Activated CD4-positive, alpha-beta T cell treated with anti-CD3 and anti-CD28 coated beads, Interleukin-2, amount 50 U/mL, for 16 hours (primary cell): Measurements from ENCODE around the gene TNFRSF19.

Source experiments
- DNase-seq: peaks from one replicate; pipeline ENCODE4 v3.0.0-alpha.2; 2020

Gene TNFRSF19

DNA sequence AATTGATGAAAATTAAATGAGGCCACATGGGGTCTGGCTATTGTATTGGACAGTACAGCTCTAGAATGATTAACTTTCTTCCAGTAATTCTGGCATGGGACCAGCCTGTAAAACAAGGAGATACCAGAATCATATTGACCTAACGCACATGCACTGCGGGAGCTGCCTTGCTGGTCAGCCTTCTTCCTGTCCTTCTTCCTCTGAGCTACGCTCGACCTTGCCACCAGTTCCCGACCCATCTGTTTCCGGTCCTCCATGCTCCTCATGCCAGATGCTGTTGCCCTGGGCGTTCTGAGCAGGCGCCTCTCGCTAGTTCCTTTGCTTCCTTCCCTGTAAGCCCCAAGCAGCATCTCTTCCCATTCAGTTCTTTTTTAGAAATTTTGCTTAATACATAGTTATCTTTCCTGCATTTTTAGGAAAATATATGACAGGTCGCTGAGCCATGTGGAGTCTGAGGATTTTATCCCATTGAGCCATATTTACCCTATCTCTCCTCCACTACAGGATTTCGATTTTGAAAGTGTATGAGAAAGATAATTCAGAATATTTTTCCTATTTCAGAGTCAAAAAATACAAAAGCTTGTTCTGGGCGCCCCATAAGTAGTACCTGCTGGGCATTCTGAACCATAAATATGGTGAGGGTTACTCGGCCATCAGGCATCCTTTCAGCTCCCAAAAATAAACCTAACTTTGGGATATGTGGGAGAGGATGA lies 38.6 kb downstream of the TNFRSF19 start:
- DNase-seq, result no peak

GRCh38 chr13:23609414-23609760 lies 39.2 kb downstream of the TNFRSF19 start:
- no peak for DNase-seq

GRCh38 chr13:23609874-23610576 lies 39.8 kb downstream of the TNFRSF19 start:
- no peak for DNase-seq

DNA sequence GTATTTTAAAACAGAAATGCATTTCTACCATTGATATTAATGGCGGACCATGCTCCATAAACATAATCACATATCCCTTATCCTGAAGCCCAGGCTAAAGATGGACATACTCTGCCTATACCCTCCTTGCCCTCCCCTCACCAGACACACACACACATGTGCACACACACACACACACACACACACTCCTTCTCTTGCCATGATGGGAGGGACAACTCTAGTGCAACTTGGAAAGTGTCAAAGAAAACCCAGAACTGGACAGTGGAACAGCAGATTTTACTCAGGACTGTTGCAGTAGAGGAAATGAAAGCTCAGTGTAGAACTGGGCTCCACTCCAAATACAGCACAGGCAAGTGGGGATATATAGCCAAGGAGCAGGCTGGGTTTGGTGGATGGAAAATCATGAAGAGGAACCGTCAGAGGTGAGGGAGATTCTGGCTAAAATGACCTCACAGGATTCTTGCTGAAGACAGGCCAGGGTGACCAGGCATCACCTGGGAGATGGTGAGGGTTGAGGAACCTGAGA lies 40.8 kb downstream of the TNFRSF19 start:
- no peak for DNase-seq

DNA sequence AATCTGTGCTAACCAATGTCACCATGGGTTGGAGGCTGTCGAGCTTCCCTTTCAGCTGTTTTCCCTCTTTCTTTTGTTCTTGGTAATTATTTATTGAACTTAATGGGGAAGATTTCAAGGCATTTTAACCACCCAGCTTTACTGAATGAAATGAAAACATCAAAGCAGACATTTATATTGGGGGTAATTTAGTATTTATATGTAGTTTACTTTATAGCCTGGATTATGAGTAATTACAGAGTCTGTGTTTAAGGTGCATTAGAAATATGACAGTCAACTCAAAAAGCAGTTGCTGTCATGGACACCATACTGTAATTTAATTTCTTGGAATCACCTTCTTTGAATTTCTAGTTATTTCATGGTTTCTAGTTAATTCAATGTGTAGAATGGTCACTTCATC lies 42.0 kb downstream of the TNFRSF19 start:
- DNase-seq, result no peak

- DNase-seq, result no peak
Observed at GRCh38 chr13:23612731-23613130, 42.5 kb downstream of the TNFRSF19 start.

DNA sequence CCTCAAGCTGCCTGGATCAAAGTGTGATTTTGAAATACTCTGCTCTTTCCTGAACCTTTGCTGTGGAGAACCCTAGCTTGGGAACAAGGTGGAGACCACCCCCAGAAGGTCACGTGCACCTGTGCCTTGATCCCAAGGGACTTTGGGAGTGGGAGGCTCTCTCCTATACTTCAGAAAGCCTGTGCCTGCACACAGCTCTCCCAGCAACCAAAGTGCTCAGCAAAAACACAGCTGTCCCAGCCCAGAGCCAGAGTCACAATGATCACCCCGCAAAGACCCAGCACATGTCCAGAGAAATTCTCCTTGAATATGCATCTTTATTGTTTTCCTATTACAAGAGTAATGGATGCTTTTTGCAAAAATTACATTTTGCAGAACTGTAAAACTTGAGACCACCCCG lies 43.4 kb downstream of the TNFRSF19 start:
- no peak for DNase-seq

GRCh38 chr13:23615395-23616081 lies 45.3 kb downstream of the TNFRSF19 start:
- no peak for DNase-seq

DNA sequence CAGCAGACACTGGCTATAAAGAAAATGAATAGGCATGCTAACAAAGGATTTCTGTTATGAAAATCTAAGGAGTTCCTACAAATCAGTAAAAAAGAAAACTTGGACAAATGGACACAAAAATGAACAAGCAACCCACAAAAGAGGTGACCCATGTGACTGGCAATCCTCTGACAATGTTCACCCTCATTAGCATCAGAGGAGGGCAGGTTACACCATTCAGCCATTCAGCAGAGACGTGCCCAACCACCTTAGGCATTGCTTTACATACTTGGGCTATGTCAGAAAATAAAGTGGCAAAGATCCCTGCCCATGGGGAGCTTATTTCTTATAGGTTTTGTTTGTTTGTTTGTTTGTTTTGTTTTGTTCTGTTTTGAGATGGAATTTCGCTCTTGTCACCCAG lies 46.0 kb downstream of the TNFRSF19 start:
- DNase-seq, result no peak

- DNase-seq, result no peak
Observed at GRCh38 chr13:23617551-23618024, 47.4 kb downstream of the TNFRSF19 start.

GRCh38 chr13:23618341-23618740 lies 48.1 kb downstream of the TNFRSF19 start:
- no peak for DNase-seq

- no peak for DNase-seq
Observed at GRCh38 chr13:23619068-23619855, 49.0 kb downstream of the TNFRSF19 start.

DNA sequence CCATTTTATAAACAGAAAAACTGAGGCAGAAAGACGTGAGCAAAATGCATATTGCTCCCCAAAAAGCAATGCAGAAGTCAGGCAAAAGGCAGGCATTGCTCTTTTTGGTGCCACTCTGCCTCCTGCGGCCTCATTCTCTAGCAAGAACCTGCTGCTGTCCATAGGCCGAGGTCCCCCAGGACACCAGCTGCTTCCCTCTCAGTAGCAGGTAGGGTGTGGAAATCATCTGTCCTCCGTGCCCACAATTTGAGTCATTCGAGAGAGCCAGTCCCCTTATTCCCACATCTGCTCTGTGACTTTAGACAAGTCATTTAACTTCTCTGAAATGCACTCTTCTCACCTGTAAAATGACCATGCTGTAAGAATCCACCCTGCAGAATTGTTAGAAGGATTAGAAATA lies 50.0 kb downstream of the TNFRSF19 start:
- no peak for DNase-seq

DNA sequence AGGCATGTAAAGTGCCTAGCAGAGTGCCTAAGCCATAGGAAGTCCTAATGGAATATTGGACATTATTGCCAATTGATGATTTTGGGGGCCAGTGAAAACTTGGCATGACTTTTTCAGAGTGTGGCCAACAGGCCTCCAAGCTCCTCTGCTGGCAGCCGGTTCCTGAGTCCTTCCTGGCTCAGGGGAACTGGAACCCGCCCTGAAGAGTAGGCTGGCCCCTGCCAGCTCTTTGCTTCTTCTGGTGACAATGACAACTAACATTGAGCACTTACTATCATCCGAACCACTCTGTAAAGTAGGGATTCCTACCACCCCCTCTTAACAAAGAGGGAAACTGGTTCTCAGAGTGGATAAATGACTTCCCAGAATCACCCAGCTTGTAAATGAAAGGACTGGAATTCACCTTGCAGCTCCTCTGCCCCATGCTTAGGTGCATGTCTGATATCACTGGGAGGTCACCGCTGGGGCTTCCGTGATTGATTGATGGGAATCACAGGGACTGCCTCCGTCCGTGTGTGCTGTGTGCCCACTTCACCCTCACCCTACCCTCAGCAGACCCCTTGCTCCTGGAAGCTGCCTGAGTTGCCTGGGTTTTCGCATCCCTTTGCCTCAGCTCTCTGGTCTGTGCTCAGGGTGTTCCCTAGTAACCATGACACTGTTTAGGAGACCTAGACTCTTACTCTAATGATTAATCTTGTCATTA lies 50.6 kb downstream of the TNFRSF19 start:
- no peak for DNase-seq

DNA sequence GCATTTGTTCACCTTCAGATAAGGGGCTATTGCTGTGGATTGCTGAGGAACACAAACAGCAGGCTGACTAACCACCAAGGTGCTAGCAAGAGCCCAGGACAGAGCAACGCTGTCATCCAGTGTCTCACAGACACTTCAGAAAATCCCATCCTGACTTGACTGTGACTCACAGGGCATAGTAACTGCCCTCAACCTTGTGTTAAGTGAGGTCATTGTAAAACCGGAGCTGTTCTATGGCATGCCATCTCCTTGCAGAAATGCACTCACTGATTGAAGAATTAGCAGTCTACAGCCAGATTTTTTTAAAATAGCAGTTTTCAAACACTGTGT lies 51.1 kb downstream of the TNFRSF19 start:
- DNase-seq, result peak; percentile 27

- no peak for DNase-seq
Observed at GRCh38 chr13:23622985-23623384, 52.8 kb downstream of the TNFRSF19 start.

DNA sequence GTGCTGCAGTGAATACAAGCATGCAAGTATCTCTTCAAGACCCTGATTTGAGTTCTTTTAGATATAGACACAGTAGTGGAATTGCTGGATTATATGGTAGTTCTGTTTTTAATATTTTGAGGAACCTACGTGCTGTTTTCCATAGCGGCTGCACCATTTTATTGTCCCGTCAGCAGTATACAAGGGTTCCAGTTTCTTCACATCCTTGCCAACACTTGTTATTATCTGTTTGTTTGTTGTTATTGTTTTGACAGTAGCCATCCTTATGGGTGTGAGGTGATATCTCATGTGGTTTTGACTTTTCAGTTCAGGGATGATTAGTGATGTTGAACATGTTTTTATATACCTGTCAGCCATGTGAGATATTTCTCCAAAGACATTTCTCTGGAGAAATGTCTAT lies 53.2 kb downstream of the TNFRSF19 start:
- no peak for DNase-seq

DNA sequence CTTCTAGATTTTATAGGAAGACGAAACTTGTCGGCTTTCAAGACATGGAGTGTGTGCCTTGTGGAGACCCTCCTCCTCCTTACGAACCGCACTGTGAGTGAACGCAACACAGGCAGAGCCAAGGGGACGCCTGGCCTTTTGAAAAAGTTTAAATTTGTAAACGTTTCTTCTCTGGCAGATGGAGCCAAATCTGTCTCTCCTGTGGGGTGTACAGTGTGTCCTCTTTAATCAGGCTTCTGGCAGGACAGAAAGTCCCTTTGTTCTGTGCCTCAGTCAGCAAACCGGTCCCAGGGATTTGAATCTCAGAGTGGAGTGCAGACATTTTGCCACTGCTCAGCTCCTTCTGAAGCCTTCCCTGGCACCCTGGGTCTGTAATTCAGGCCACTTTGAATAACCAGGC lies 56.5 kb downstream of the TNFRSF19 start:
- no peak for DNase-seq

- DNase-seq, result no peak
Observed at GRCh38 chr13:23627410-23627809, 57.2 kb downstream of the TNFRSF19 start.

- DNase-seq, result no peak
Observed at GRCh38 chr13:23628250-23628649, 58.0 kb downstream of the TNFRSF19 start.

- no peak for DNase-seq
Observed at GRCh38 chr13:23628765-23629565, 58.8 kb downstream of the TNFRSF19 start.
